Heart left ventricle (tissue), 13 donors: Measurements from ENCODE around the gene OIP5.
A peak's percentile ranks its signal among the peaks of the same experiment; 100 is the strongest.

Source experiments
- POLR2A ChIP-seq, 2 donors: fragments of 450-650 bp; IDR thresholded peaks; one replicate each; pipeline ENCODE4 v1.6.1; 2017; ENCODE audit warnings: antibody characterized with exemption in 2 of 2, mild to moderate bottlenecking in 2 of 2, moderate library complexity in 2 of 2
- TF ChIP-seq, protein P1 (sequence below), 12 donors: fragments of 200-600 bp; sonication (generic) in 4 of 12; IDR thresholded peaks; one replicate each; pipeline versions ENCODE4 v1.5.0 to v1.8.0; 2018 to 2022; ENCODE audit warnings: antibody characterized with exemption in 12 of 12, mild to moderate bottlenecking in 5 of 12
- donor health status: ischemic (EF 13 %, LVEDD 7.1; RV severe dilation, severe dysfunction).
- donor health status: DM: no; HTN: yes; CAD: no.
- donor health status: DM: no; HTN: no; CAD: no.
- donor health status: ischemic (EF 25% LVEDD 6.9; RV normal size, moderate dysfunction).
- donor health status: ischemic (EF 25% LVEDD 5.7; RV mildly dilated, moderate dysfunction).
- donor health status: ischemic (EF 35%, LVEDD 5.7; RV mildly dilated, moderate dysfunction).
- donor health status: nonischemic (EF 11% LVEDD 7.7; RV severe dilation, severe dysfunction).
- donor health status: DM: yes; HTN: yes; CAD: no.
- donor health status: PGD.
- donor health status: ischemic (EF 29% LVEDD 5.4; RV normal size, mild dysfunction).
- donor health status: nonischemic (EF 23%, LVEDD 6.1; RV moderate dilation, normal function).

DNA sequence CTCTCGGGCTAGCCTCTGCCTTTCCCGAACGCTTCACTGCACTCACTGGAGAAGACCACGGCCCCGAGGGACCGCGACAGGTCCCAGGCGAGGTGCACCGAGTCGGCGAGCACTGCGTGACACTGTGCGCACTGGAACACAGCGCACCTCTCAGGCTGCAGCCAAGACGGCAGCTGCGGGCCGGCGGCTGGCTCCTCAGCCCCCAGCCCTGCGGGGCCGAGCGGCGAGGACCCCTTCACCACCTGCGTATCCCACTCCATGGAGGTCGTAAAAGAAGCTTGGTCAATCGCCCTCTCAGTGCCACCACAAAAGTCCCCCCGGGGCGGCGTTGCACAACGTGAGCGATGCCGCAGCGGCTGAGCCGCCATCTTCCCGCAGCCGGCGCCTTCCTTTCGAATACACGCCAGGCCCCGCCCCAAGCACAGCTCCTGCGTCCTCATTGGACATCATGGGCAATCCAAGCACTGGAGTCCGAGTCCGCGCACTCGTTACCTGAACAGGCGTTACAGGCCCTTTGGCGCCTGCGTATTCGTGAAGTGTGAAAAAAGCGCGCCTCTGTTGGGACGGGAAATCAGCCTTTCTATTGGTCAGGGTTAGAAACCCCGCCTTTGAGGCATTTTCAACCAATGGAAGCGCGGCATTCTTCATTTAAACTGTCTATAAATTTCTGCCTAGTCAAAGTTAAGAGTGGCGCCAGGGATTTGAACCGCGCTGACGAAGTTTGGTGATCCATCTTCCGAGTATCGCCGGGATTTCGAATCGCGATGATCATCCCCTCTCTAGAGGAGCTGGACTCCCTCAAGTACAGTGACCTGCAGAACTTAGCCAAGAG, at the start of gene OIP5, which contains the start of gene NUSAP1:
- TF ChIP-seq, protein P1, sequence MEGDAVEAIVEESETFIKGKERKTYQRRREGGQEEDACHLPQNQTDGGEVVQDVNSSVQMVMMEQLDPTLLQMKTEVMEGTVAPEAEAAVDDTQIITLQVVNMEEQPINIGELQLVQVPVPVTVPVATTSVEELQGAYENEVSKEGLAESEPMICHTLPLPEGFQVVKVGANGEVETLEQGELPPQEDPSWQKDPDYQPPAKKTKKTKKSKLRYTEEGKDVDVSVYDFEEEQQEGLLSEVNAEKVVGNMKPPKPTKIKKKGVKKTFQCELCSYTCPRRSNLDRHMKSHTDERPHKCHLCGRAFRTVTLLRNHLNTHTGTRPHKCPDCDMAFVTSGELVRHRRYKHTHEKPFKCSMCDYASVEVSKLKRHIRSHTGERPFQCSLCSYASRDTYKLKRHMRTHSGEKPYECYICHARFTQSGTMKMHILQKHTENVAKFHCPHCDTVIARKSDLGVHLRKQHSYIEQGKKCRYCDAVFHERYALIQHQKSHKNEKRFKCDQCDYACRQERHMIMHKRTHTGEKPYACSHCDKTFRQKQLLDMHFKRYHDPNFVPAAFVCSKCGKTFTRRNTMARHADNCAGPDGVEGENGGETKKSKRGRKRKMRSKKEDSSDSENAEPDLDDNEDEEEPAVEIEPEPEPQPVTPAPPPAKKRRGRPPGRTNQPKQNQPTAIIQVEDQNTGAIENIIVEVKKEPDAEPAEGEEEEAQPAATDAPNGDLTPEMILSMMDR (IDR thresholded peaks at IDR 0.05) = peak in 8 of 12 donors; percentile 7 to 74 (median 46)
- TF ChIP-seq POLR2A (IDR thresholded peaks at IDR 0.05) = peak in 1 of 2 donors; percentile 39
